ENCODE measurements around the gene GRPR.
"Not testable (repeated sequence)": the region's sequence is repeated elsewhere in the genome, so short reads cannot be mapped to it uniquely, and the experiment has no call there.

The GRPR gene

GRCh38 chrX:16171944-16172343 lies 48.6 kb downstream of the GRPR start:
- Histone ChIP-seq H3K27ac (ENCODE audit: low read depth, low read length) (no peak overlapping the region), H3K9ac (ENCODE audit: low read depth in 1 of 2, low read length in 2 of 2) (no peak overlapping the region), H3K4me1 (ENCODE audit: control insufficient read depth in 1 of 2, insufficient read depth in 2 of 2, low read length in 2 of 2) (no peaks in the 10 kb centered on the region), H3K4me3 (ENCODE audit: low read depth in 1 of 2, low read length in 2 of 2) (no peak overlapping the region), H3K9me3 (ENCODE audit: control insufficient read depth in 1 of 2, low read length in 2 of 2) (no peaks in the 10 kb centered on the region), H3K36me3 (ENCODE audit: control insufficient read depth in 1 of 2, insufficient read depth in 2 of 2, low read length in 2 of 2) (no peaks in the 10 kb centered on the region), H3K27me3 (ENCODE audit: control insufficient read depth in 1 of 2, insufficient read depth in 2 of 2, low read length in 2 of 2) (no peaks in the 10 kb centered on the region)

- no peaks in the 10 kb centered on the region for H3K9me3 ChIP-seq (ENCODE audit: control insufficient read depth in 1 of 2, low read length in 2 of 2)
- H3K4me3 ChIP-seq (ENCODE audit: low read depth in 1 of 2, low read length in 2 of 2) = no peak overlapping the region
Observed at GRCh38 chrX:16172391-16172790, 49.0 kb downstream of the GRPR start.

GRCh38 chrX:16175329-16176061 lies 52.1 kb downstream of the GRPR start:
- Histone ChIP-seq H3K27ac (ENCODE audit: low read depth, low read length) (no peak overlapping the region), H3K4me1 (ENCODE audit: control insufficient read depth in 1 of 2, insufficient read depth in 2 of 2, low read length in 2 of 2) (no peaks in the 10 kb centered on the region), H3K9me3 (ENCODE audit: control insufficient read depth in 1 of 2, low read length in 2 of 2) (no peaks in the 10 kb centered on the region), H3K9ac (ENCODE audit: low read depth in 1 of 2, low read length in 2 of 2) (no peak overlapping the region), H3K36me3 (ENCODE audit: control insufficient read depth in 1 of 2, insufficient read depth in 2 of 2, low read length in 2 of 2) (no peaks in the 10 kb centered on the region), H3K27me3 (ENCODE audit: control insufficient read depth in 1 of 2, insufficient read depth in 2 of 2, low read length in 2 of 2) (no peaks in the 10 kb centered on the region), H3K4me3 (ENCODE audit: low read depth in 1 of 2, low read length in 2 of 2) (no peak overlapping the region)

More at GRCh38 chrX:16172391-16172790, 49.0 kb downstream of the GRPR start:
- Histone ChIP-seq H3K9ac (ENCODE audit: low read depth in 1 of 2, low read length in 2 of 2) (no peak overlapping the region), H3K36me3 (ENCODE audit: control insufficient read depth in 1 of 2, insufficient read depth in 2 of 2, low read length in 2 of 2) (no peaks in the 10 kb centered on the region), H3K27ac (ENCODE audit: low read depth, low read length) (no peak overlapping the region), H3K27me3 (ENCODE audit: control insufficient read depth in 1 of 2, insufficient read depth in 2 of 2, low read length in 2 of 2) (no peaks in the 10 kb centered on the region), H3K4me1 (ENCODE audit: control insufficient read depth in 1 of 2, insufficient read depth in 2 of 2, low read length in 2 of 2) (no peaks in the 10 kb centered on the region)

GRCh38 chrX:16177260-16177659 lies 53.9 kb downstream of the GRPR start:
- Histone ChIP-seq H3K4me3 (ENCODE audit: low read depth in 1 of 2, low read length in 2 of 2) (no peak overlapping the region), H3K27ac (ENCODE audit: low read depth, low read length) (no peak overlapping the region), H3K27me3 (ENCODE audit: control insufficient read depth in 1 of 2, insufficient read depth in 2 of 2, low read length in 2 of 2) (no peaks in the 10 kb centered on the region), H3K9ac (ENCODE audit: low read depth in 1 of 2, low read length in 2 of 2) (no peak overlapping the region), H3K9me3 (ENCODE audit: control insufficient read depth in 1 of 2, low read length in 2 of 2) (no peaks in the 10 kb centered on the region), H3K36me3 (ENCODE audit: control insufficient read depth in 1 of 2, insufficient read depth in 2 of 2, low read length in 2 of 2) (no peaks in the 10 kb centered on the region), H3K4me1 (ENCODE audit: control insufficient read depth in 1 of 2, insufficient read depth in 2 of 2, low read length in 2 of 2) (no peaks in the 10 kb centered on the region)

GRCh38 chrX:16183843-16184242 lies 60.5 kb downstream of the GRPR start:
- H3K36me3 ChIP-seq (ENCODE audit: control insufficient read depth in 1 of 2, insufficient read depth in 2 of 2, low read length in 2 of 2); H3K27ac ChIP-seq (ENCODE audit: low read depth, low read length); H3K4me3 ChIP-seq (ENCODE audit: low read depth in 1 of 2, low read length in 2 of 2); H3K9ac ChIP-seq (ENCODE audit: low read depth in 1 of 2, low read length in 2 of 2); H3K4me1 ChIP-seq (ENCODE audit: control insufficient read depth in 1 of 2, insufficient read depth in 2 of 2, low read length in 2 of 2); H3K9me3 ChIP-seq (ENCODE audit: control insufficient read depth in 1 of 2, low read length in 2 of 2); H3K27me3 ChIP-seq (ENCODE audit: control insufficient read depth in 1 of 2, insufficient read depth in 2 of 2, low read length in 2 of 2): not testable (repeated sequence)

GRCh38 chrX:16185725-16186136 lies 62.4 kb downstream of the GRPR start:
- no peaks in the 10 kb centered on the region for H3K4me1 ChIP-seq (ENCODE audit: control insufficient read depth in 1 of 2, insufficient read depth in 2 of 2, low read length in 2 of 2)
- no peak overlapping the region for H3K9ac ChIP-seq (ENCODE audit: low read depth in 1 of 2, low read length in 2 of 2)
- H3K4me3 ChIP-seq (ENCODE audit: low read depth in 1 of 2, low read length in 2 of 2) = no peak overlapping the region
- H3K9me3 ChIP-seq (ENCODE audit: control insufficient read depth in 1 of 2, low read length in 2 of 2) = no peaks in the 10 kb centered on the region
- no peaks in the 10 kb centered on the region for H3K36me3 ChIP-seq (ENCODE audit: control insufficient read depth in 1 of 2, insufficient read depth in 2 of 2, low read length in 2 of 2)
- H3K27ac ChIP-seq (ENCODE audit: low read depth, low read length) = no peak overlapping the region
- H3K27me3 ChIP-seq (ENCODE audit: control insufficient read depth in 1 of 2, insufficient read depth in 2 of 2, low read length in 2 of 2) = no peaks in the 10 kb centered on the region

- Histone ChIP-seq H3K27me3 (ENCODE audit: control insufficient read depth in 1 of 2, insufficient read depth in 2 of 2, low read length in 2 of 2) (no peaks in the 10 kb centered on the region), H3K9ac (ENCODE audit: low read depth in 1 of 2, low read length in 2 of 2) (no peak overlapping the region), H3K9me3 (ENCODE audit: control insufficient read depth in 1 of 2, low read length in 2 of 2) (no peaks in the 10 kb centered on the region), H3K4me3 (ENCODE audit: low read depth in 1 of 2, low read length in 2 of 2) (no peak overlapping the region), H3K4me1 (ENCODE audit: control insufficient read depth in 1 of 2, insufficient read depth in 2 of 2, low read length in 2 of 2) (no peaks in the 10 kb centered on the region), H3K36me3 (ENCODE audit: control insufficient read depth in 1 of 2, insufficient read depth in 2 of 2, low read length in 2 of 2) (no peaks in the 10 kb centered on the region), H3K27ac (ENCODE audit: low read depth, low read length) (no peak overlapping the region)
Observed at GRCh38 chrX:16186380-16187007, 63.1 kb downstream of the GRPR start.

GRCh38 chrX:16187024-16187760 lies 63.8 kb downstream of the GRPR start:
- Histone ChIP-seq H3K9me3 (ENCODE audit: control insufficient read depth in 1 of 2, low read length in 2 of 2) (no peaks in the 10 kb centered on the region), H3K36me3 (ENCODE audit: control insufficient read depth in 1 of 2, insufficient read depth in 2 of 2, low read length in 2 of 2) (no peaks in the 10 kb centered on the region), H3K4me3 (ENCODE audit: low read depth in 1 of 2, low read length in 2 of 2) (no peak overlapping the region), H3K27me3 (ENCODE audit: control insufficient read depth in 1 of 2, insufficient read depth in 2 of 2, low read length in 2 of 2) (no peaks in the 10 kb centered on the region), H3K9ac (ENCODE audit: low read depth in 1 of 2, low read length in 2 of 2) (no peak overlapping the region), H3K4me1 (ENCODE audit: control insufficient read depth in 1 of 2, insufficient read depth in 2 of 2, low read length in 2 of 2) (no peaks in the 10 kb centered on the region), H3K27ac (ENCODE audit: low read depth, low read length) (no peak overlapping the region)

GRCh38 chrX:16188687-16189086 lies 65.3 kb downstream of the GRPR start:
- H3K27me3 ChIP-seq (ENCODE audit: control insufficient read depth in 1 of 2, insufficient read depth in 2 of 2, low read length in 2 of 2) = no peaks in the 10 kb centered on the region
- H3K4me3 ChIP-seq (ENCODE audit: low read depth in 1 of 2, low read length in 2 of 2) = no peak overlapping the region
- H3K27ac ChIP-seq (ENCODE audit: low read depth, low read length) = no peak overlapping the region

GRCh38 chrX:16191605-16192004 lies 68.2 kb downstream of the GRPR start:
- no peaks in the 10 kb centered on the region for H3K36me3 ChIP-seq (ENCODE audit: control insufficient read depth in 1 of 2, insufficient read depth in 2 of 2, low read length in 2 of 2)
- no peak overlapping the region for H3K9ac ChIP-seq (ENCODE audit: low read depth in 1 of 2, low read length in 2 of 2)
- no peak overlapping the region for H3K27ac ChIP-seq (ENCODE audit: low read depth, low read length)
- no peaks in the 10 kb centered on the region for H3K4me1 ChIP-seq (ENCODE audit: control insufficient read depth in 1 of 2, insufficient read depth in 2 of 2, low read length in 2 of 2)
- no peaks in the 10 kb centered on the region for H3K27me3 ChIP-seq (ENCODE audit: control insufficient read depth in 1 of 2, insufficient read depth in 2 of 2, low read length in 2 of 2)
- no peaks in the 10 kb centered on the region for H3K9me3 ChIP-seq (ENCODE audit: control insufficient read depth in 1 of 2, low read length in 2 of 2)
- no peak overlapping the region for H3K4me3 ChIP-seq (ENCODE audit: low read depth in 1 of 2, low read length in 2 of 2)

More at GRCh38 chrX:16188687-16189086, 65.3 kb downstream of the GRPR start:
- no peak overlapping the region for H3K9ac ChIP-seq (ENCODE audit: low read depth in 1 of 2, low read length in 2 of 2)
- H3K4me1 ChIP-seq (ENCODE audit: control insufficient read depth in 1 of 2, insufficient read depth in 2 of 2, low read length in 2 of 2) = no peaks in the 10 kb centered on the region
- no peaks in the 10 kb centered on the region for H3K36me3 ChIP-seq (ENCODE audit: control insufficient read depth in 1 of 2, insufficient read depth in 2 of 2, low read length in 2 of 2)
- no peaks in the 10 kb centered on the region for H3K9me3 ChIP-seq (ENCODE audit: control insufficient read depth in 1 of 2, low read length in 2 of 2)
